ENCODE results near the gene KCNJ14. TPM values are rescaled to one million over a fixed set of nuclear protein-coding genes. Genes with fewer than 3 reads are reported as not detected.

KCNJ14 gene
- total RNA-seq, 1 donor from 2014 or later = 2.0 TPM

- Mint-ChIP-seq H3K9me3 (ENCODE audit: low read depth) (no peaks in the 10 kb centered on the region), H3K4me1 (ENCODE audit: low read depth) (peaks cover 6% of the 10 kb centered on the region), H3K4me3 (ENCODE audit: low read depth) (peak within 1 kb of the TSS; percentile 68), H3K27ac (no peak within 1 kb of the TSS), H3K27me3 (peaks cover 24% of the 10 kb centered on the region), H3K36me3 (ENCODE audit: insufficient read depth) (no peaks in the 10 kb centered on the region)
- DNase-seq (ENCODE audit: low spot score, unreplicated experiment) = no peak
- no peak for TF ChIP-seq CTCF (IDR thresholded peaks at IDR 0.05; ENCODE audit: unreplicated experiment)
Measured at GRCh38 chr19:48511800-48512503, 56.6 kb downstream of the KCNJ14 start, which contains the start of gene LMTK3. TSS of gene LMTK3 (minus strand) at chr19:48511835. CDS start at chr19:48511576, 259 bp downstream.

DNA sequence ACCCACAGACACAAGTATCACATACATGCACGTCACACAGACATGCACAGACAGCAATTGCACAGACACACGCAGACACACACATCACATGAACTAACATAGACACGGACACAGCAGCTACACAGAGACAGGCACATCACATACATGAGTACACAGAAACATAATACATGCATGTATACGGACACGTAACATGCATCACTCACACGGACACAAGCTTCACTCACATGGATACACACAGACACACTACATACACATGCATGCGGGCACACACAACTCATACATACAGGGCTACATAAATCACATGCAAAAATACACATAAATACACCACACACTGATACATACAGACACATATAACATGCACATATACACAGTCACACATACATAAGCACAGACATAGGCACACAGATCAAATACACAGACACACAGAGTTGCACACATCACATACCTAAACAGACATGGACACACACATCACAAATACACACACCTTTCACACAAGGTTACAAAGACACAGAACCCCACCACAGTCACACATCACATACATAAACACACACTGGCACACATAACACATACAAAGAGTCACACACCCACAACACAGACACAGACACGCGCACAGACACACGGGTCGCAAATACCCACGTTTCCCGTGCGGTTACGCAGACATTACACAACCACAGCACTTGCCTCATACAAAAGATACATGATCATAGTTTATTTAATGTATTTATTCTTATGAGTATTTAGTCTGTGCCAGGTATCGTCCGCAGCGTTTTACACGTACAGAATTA is 57.3 kb downstream of the KCNJ14 start:
- Mint-ChIP-seq H3K27me3 (peaks cover 22% of the 10 kb centered on the region), H3K9me3 (ENCODE audit: low read depth) (no peaks in the 10 kb centered on the region), H3K27ac (no peak overlapping the region), H3K36me3 (ENCODE audit: insufficient read depth) (no peaks in the 10 kb centered on the region), H3K4me1 (ENCODE audit: low read depth) (peaks cover 6% of the 10 kb centered on the region), H3K4me3 (ENCODE audit: low read depth) (no peak overlapping the region)
- TF ChIP-seq CTCF (IDR thresholded peaks at IDR 0.05; ENCODE audit: unreplicated experiment) = no peak
- no peak for DNase-seq (ENCODE audit: low spot score, unreplicated experiment)

- DNase-seq (ENCODE audit: low spot score, unreplicated experiment) = peak; percentile 47
- peaks cover 15% of the 10 kb centered on the region for H3K27me3 Mint-ChIP-seq
- TF ChIP-seq CTCF (IDR thresholded peaks at IDR 0.05; ENCODE audit: unreplicated experiment) = no peak
- H3K4me1 Mint-ChIP-seq (ENCODE audit: low read depth) = peaks cover 6% of the 10 kb centered on the region
- H3K27ac Mint-ChIP-seq = no peak overlapping the region
- no peaks in the 10 kb centered on the region for H3K36me3 Mint-ChIP-seq (ENCODE audit: insufficient read depth)
- H3K9me3 Mint-ChIP-seq (ENCODE audit: low read depth) = no peaks in the 10 kb centered on the region
- H3K4me3 Mint-ChIP-seq (ENCODE audit: low read depth) = no peak overlapping the region
Measured at GRCh38 chr19:48513289-48514122, 58.1 kb downstream of the KCNJ14 start.

GRCh38 chr19:48514123-48514458 is 58.7 kb downstream of the KCNJ14 start:
- no peak for TF ChIP-seq CTCF (IDR thresholded peaks at IDR 0.05; ENCODE audit: unreplicated experiment)
- Mint-ChIP-seq H3K4me1 (ENCODE audit: low read depth) (peaks cover 6% of the 10 kb centered on the region), H3K36me3 (ENCODE audit: insufficient read depth) (no peaks in the 10 kb centered on the region), H3K27ac (no peak overlapping the region), H3K27me3 (peaks cover 15% of the 10 kb centered on the region), H3K4me3 (ENCODE audit: low read depth) (no peak overlapping the region), H3K9me3 (ENCODE audit: low read depth) (no peaks in the 10 kb centered on the region)
- no peak for DNase-seq (ENCODE audit: low spot score, unreplicated experiment)

- H3K27ac Mint-ChIP-seq = peak overlapping the region; percentile 37
- DNase-seq (ENCODE audit: low spot score, unreplicated experiment) = no peak
Measured at GRCh38 chr19:48516536-48516935, 61.2 kb downstream of the KCNJ14 start.

More at GRCh38 chr19:48516536-48516935, 61.2 kb downstream of the KCNJ14 start:
- no peak for TF ChIP-seq CTCF (IDR thresholded peaks at IDR 0.05; ENCODE audit: unreplicated experiment)
- H3K4me3 Mint-ChIP-seq (ENCODE audit: low read depth) = no peak overlapping the region
- H3K27me3 Mint-ChIP-seq = no peaks in the 10 kb centered on the region
- H3K36me3 Mint-ChIP-seq (ENCODE audit: insufficient read depth) = no peaks in the 10 kb centered on the region
- H3K9me3 Mint-ChIP-seq (ENCODE audit: low read depth) = no peaks in the 10 kb centered on the region
- peaks cover 3% of the 10 kb centered on the region for H3K4me1 Mint-ChIP-seq (ENCODE audit: low read depth)

All from progenitor cell of endocrine pancreas (in vitro differentiated cells).